HepG2 (cell line): Measurements from ENCODE around the gene KTN1. TPM values are rescaled to one million over a fixed set of nuclear protein-coding genes. Genes with fewer than 3 reads are reported as not detected.

Source experiments
- ATAC-seq: fragments of 200-7000 bp; cut with Tn5 transposase; 3 replicates; pipeline ENCODE4 v1.9.1; 2020; ENCODE audit warnings: mild to moderate bottlenecking, moderate library complexity
- BruUV-seq: library from RNA; stranded (reverse); fragments of 400-500 nt; replicated peaks from 2 replicates; lab custom pipeline; 2021; lab: Mats Ljungman, UMichigan
- CTCF ChIA-PET: fragments of 300-600 bp; formaldehyde crosslinking; extraction: SDS; loops from one replicate; lab custom pipeline; 2021; ENCODE audit warnings: low total read pairs, inconsistent platforms, low intra/inter-chr PET ratio; lab: Yijun Ruan, JAX
- POLR2A ChIA-PET: fragments of 350-600 bp; sonication (Branson Sonifier 250); formaldehyde crosslinking; loops from one replicate; lab custom pipeline; 2020; ENCODE audit warnings: antibody characterized with exemption, inconsistent platforms; lab: Yijun Ruan, JAX
- DNase-seq: peaks from one replicate; pipeline ENCODE4 v3.0.0-alpha.2; 2015; ENCODE audit warnings: low spot score
- FAIRE-seq: peaks from 3 replicates; lab custom pipeline; 2011; peaks lifted over from hg19 to GRCh38; lab: Jason Lieb, UNC
- H2AFZ ChIP-seq: one replicate; pipeline ENCODE4 v1.6.1; 2011; ENCODE audit warnings: low read length, inconsistent platforms
- H3K27ac ChIP-seq: fragments of 300-600 bp; 3 replicates; pipeline ENCODE4 v1.8.0; 2011; ENCODE audit warnings: mixed run types, mild to moderate bottlenecking, mixed read lengths, low read length, inconsistent platforms; ENCODE audit not compliant: insufficient read depth; ENCODE audit errors: extremely low read length
- H3K27me3 ChIP-seq, 2 experiments: fragments of 200-600 bp in 1 of 2; 2 replicates in 1 of 2; 3 replicates in 1 of 2; pipeline versions ENCODE4 v1.6.0 to v1.8.0; 2011; ENCODE audit warnings: low read length in 2 of 2, mild to moderate bottlenecking in 2 of 2, moderate library complexity in 2 of 2, inconsistent platforms in 1 of 2; ENCODE audit not compliant: insufficient read depth in 2 of 2, control insufficient read depth in 1 of 2
- H3K36me3 ChIP-seq, 2 experiments: fragments of 200-600 bp in 1 of 2; replicated peaks in 1 of 2; 2 replicates in 1 of 2; 3 replicates in 1 of 2; pipeline versions ENCODE4 v1.5.1 to v1.8.0; 2011; ENCODE audit warnings: low read length in 2 of 2, inconsistent platforms in 1 of 2; ENCODE audit not compliant: insufficient read depth in 2 of 2, control insufficient read depth in 1 of 2
- H3K4me1 ChIP-seq: 2 replicates; pipeline ENCODE4 v1.5.1; 2012; ENCODE audit warnings: low read length, inconsistent platforms; ENCODE audit not compliant: insufficient read depth
- H3K4me2 ChIP-seq: 2 replicates; pipeline ENCODE4 v1.6.0; 2011; ENCODE audit warnings: low read depth, low read length, inconsistent platforms
- H3K4me3 ChIP-seq, 3 experiments: fragments of 200-600 bp in 1 of 3; sonication (generic), shearing (Covaris generic) in 1 of 3; replicated peaks in 1 of 3; 2 replicates each; pipeline ENCODE4 v1.5.1; 2011 to 2016; ENCODE audit warnings: low read length in 3 of 3, inconsistent platforms in 2 of 3, low read depth in 2 of 3, mild to moderate bottlenecking in 2 of 3, control low read depth in 1 of 3, mixed read lengths in 1 of 3; ENCODE audit not compliant: insufficient read depth in 1 of 3
- H3K79me2 ChIP-seq: one replicate; pipeline ENCODE4 v1.6.1; 2011; ENCODE audit warnings: low read length, inconsistent platforms; ENCODE audit not compliant: insufficient read depth
- H3K9ac ChIP-seq: 2 replicates; pipeline ENCODE4 v1.6.0; 2011; ENCODE audit warnings: mild to moderate bottlenecking, low read depth, low read length, inconsistent platforms; ENCODE audit not compliant: insufficient read depth
- H3K9me3 ChIP-seq: 2 replicates; pipeline ENCODE4 v1.5.1; 2012; ENCODE audit warnings: mild to moderate bottlenecking, low read length
- H4K20me1 ChIP-seq: 2 replicates; pipeline ENCODE4 v1.6.0; 2011; ENCODE audit warnings: inconsistent platforms, mild to moderate bottlenecking, low read length, moderate library complexity; ENCODE audit not compliant: insufficient read depth
- CENPX ChIP-seq: sonication (generic); formaldehyde crosslinking; IDR thresholded peaks from 2 replicates; pipeline ENCODE4 v1.9.0; 2021; ENCODE audit warnings: mild to moderate bottlenecking, missing genetic modification reagents, moderate library complexity
- HHEX ChIP-seq: IDR thresholded peaks from 2 replicates; pipeline ENCODE4 v1.6.1; 2016; ENCODE audit warnings: control low read depth
- HMG20B ChIP-seq: conservative IDR thresholded peaks from 2 replicates; pipeline ENCODE4 v1.6.1; 2016; ENCODE audit warnings: missing genetic modification reagents, missing compliant biosample characterization
- MED1 ChIP-seq: sonication (generic); formaldehyde crosslinking; IDR thresholded peaks from 2 replicates; pipeline ENCODE4 v1.4.0; 2020; ENCODE audit warnings: missing genetic modification reagents
- MTA1 ChIP-seq: sonication (generic); formaldehyde crosslinking; IDR thresholded peaks from 2 replicates; pipeline ENCODE4 v1.4.0; 2020; ENCODE audit warnings: missing genetic modification reagents, mild to moderate bottlenecking, borderline replicate concordance
- RCOR2 ChIP-seq: IDR thresholded peaks from 2 replicates; pipeline ENCODE4 v1.6.1; 2016; ENCODE audit warnings: missing biosample characterization, missing genetic modification reagents
- ZBTB7A ChIP-seq: sonication (generic); formaldehyde crosslinking; IDR thresholded peaks from 2 replicates; pipeline ENCODE4 v1.8.0; 2022; ENCODE audit warnings: mild to moderate bottlenecking, missing genetic modification reagents
- ZBTB8A ChIP-seq: sonication (generic); formaldehyde crosslinking; IDR thresholded peaks from 2 replicates; pipeline ENCODE4 v1.4.0; 2020; ENCODE audit warnings: mild to moderate bottlenecking, low read depth, missing genetic modification reagents, borderline replicate concordance
- ZFP91 ChIP-seq: sonication (generic); formaldehyde crosslinking; IDR thresholded peaks from 2 replicates; pipeline ENCODE4 v1.9.0; 2022; ENCODE audit warnings: missing genetic modification reagents, mild to moderate bottlenecking, borderline replicate concordance
- WGBS: methylation state at CpG from one replicate; pipeline ENCODE4 v1.1.6; 2017; ENCODE audit warnings: low lambda C conversion rate; 5-methylcytosine and 5-hydroxymethylcytosine counted together
- in situ Hi-C: cut with HindIII; loops from 2 replicates; pipeline ENCODE4 v1.10.0; 2017; ENCODE audit warnings: low pct_unique_long_range_greater_than_20kb; ENCODE audit not compliant: extremely low pct_ligation_motif_present
- intact Hi-C: fragments of 100-400 bp; cut with micrococcal nuclease; formaldehyde crosslinking; loops from one replicate; pipeline ENCODE4 v1.10.0; 2022; ENCODE audit not compliant: unreplicated experiment
- polyA plus RNA-seq, 8 experiments: library from polyadenylated mRNA; depleted of rRNA in 3 of 8; stranded (reverse) in 7 of 8; unstranded in 1 of 8; fragments of >200 nt; fragmentation: Illumina TruSeq in 4 of 8; extraction: Trizol in 4 of 8; gene quantifications; 2 replicates each; pipeline versions ENCODE4 v1.2.1 to v1.2.3, GENCODE V29; 2011 to 2016; ENCODE audit warnings: low read depth in 4 of 8, missing spikeins in 1 of 8, mixed read lengths in 1 of 8; ENCODE audit not compliant: insufficient read depth in 1 of 8
- total RNA-seq, 5 experiments: library from RNA; depleted of rRNA; stranded (reverse); fragments of >200 nt; fragmentation: Illumina TruSeq; extraction: Trizol; gene quantifications; 2 replicates each; pipeline ENCODE4 v1.2.3, GENCODE V29; 2016; ENCODE audit warnings: low read depth in 1 of 5
- TF ChIP-seq, protein P1 (sequence below): sonication (generic); formaldehyde crosslinking; IDR thresholded peaks from 2 replicates; pipeline ENCODE4 v1.4.0; 2020; ENCODE audit warnings: mild to moderate bottlenecking, missing genetic modification reagents
- TF ChIP-seq, protein P2 (sequence below): sonication (generic); formaldehyde crosslinking; IDR thresholded peaks from 2 replicates; pipeline ENCODE4 v1.4.0; 2020; ENCODE audit warnings: missing genetic modification reagents

KTN1 gene
- total and polyA plus RNA-seq, 2 of the 13 experiments (the other 11 are each of a cell fraction or from before 2014, with no cell fraction given) = 60.6 to 169 TPM

GRCh38 chr14:55673048-55673447, 93.0 kb downstream of the KTN1 start:
- no peak overlapping the region for H3K4me2 ChIP-seq
- H2AFZ ChIP-seq = no peak overlapping the region
- H3K36me3 ChIP-seq = peaks cover 5 to 70% of the 10 kb centered on the region in 2 experiments
- DNase-seq = no peak
- H3K27ac ChIP-seq = no peak overlapping the region
- H3K9me3 ChIP-seq = no peaks in the 10 kb centered on the region
- intact Hi-C loops (no loop called here), in situ Hi-C loops (loop anchor here (25.0 kb wide), 1 partner anchor 236 kb away; the partner anchor contains the start of gene TBPL2)
- POLR2A ChIA-PET = no interaction called here
- no peak for FAIRE-seq
- no peaks in the 10 kb centered on the region for H4K20me1 ChIP-seq
- BruUV-seq = TSS peak; percentile 6
- 100% methylated on average over 2 of the region's 2 CpGs for WGBS
- H3K27me3 ChIP-seq = no peaks in the 10 kb centered on the region; a peak in 1 of 5 replicates
- H3K4me1 ChIP-seq = no peaks in the 10 kb centered on the region
- no peak for ATAC-seq
- H3K79me2 ChIP-seq = no peaks in the 10 kb centered on the region
- TF ChIP-seq CENPX (CRISPR knock-in tag) (no peak), HMG20B (CRISPR knock-in tag) (no peak), ZBTB7A (CRISPR knock-in tag) (no peak), HHEX (no peak), ZFP91 (CRISPR knock-in tag) (no peak), RCOR2 (CRISPR knock-in tag) (no peak), ZBTB8A (CRISPR knock-in tag) (no peak), MED1 (CRISPR knock-in tag) (no peak), MTA1 (CRISPR knock-in tag) (no peak)
- TF ChIP-seq, protein P1, sequence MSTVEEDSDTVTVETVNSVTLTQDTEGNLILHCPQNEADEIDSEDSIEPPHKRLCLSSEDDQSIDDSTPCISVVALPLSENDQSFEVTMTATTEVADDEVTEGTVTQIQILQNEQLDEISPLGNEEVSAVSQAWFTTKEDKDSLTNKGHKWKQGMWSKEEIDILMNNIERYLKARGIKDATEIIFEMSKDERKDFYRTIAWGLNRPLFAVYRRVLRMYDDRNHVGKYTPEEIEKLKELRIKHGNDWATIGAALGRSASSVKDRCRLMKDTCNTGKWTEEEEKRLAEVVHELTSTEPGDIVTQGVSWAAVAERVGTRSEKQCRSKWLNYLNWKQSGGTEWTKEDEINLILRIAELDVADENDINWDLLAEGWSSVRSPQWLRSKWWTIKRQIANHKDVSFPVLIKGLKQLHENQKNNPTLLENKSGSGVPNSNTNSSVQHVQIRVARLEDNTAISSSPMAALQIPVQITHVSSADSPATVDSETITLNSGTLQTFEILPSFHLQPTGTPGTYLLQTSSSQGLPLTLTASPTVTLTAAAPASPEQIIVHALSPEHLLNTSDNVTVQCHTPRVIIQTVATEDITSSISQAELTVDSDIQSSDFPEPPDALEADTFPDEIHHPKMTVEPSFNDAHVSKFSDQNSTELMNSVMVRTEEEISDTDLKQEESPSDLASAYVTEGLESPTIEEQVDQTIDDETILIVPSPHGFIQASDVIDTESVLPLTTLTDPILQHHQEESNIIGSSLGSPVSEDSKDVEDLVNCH (CRISPR knock-in tag) = no peak
- TF ChIP-seq, protein P2, sequence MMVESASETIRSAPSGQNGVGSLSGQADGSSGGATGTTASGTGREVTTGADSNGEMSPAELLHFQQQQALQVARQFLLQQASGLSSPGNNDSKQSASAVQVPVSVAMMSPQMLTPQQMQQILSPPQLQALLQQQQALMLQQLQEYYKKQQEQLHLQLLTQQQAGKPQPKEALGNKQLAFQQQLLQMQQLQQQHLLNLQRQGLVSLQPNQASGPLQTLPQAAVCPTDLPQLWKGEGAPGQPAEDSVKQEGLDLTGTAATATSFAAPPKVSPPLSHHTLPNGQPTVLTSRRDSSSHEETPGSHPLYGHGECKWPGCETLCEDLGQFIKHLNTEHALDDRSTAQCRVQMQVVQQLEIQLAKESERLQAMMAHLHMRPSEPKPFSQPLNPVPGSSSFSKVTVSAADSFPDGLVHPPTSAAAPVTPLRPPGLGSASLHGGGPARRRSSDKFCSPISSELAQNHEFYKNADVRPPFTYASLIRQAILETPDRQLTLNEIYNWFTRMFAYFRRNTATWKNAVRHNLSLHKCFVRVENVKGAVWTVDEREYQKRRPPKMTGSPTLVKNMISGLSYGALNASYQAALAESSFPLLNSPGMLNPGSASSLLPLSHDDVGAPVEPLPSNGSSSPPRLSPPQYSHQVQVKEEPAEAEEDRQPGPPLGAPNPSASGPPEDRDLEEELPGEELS (CRISPR knock-in tag) = no peak
- no peak overlapping the region for H3K9ac ChIP-seq
- CTCF ChIA-PET = no interaction called here
- no peak overlapping the region for H3K4me3 ChIP-seq
